ENCODE measurements around the gene SFTA2.

GRCh38 chr6:30928677-30929076 is 3.3 kb downstream of the SFTA2 start:
- no peak for TF ChIP-seq CTCF (IDR thresholded peaks at IDR 0.05)
- TF ChIP-seq POLR2A (IDR thresholded peaks at IDR 0.05): no peak

Measured in esophagus squamous epithelium (tissue), 4 donors.